Prostate gland (tissue), 2 donors: Measurements from ENCODE around the gene AKAP13.

Source experiments
- CTCF ChIP-seq, 4 experiments: fragments of 200-600 bp in 2 of 4; fragments of 450-650 bp in 2 of 4; sonication (generic) in 2 of 4; IDR thresholded peaks; 1 replicate in 3 of 4; 2 replicates in 1 of 4; pipeline ENCODE4 v1.5.1; 2016 to 2019; ENCODE audit warnings: antibody characterized with exemption in 4 of 4, mild to moderate bottlenecking in 2 of 4, moderate library complexity in 2 of 4
- POLR2A ChIP-seq: fragments of 450-650 bp; IDR thresholded peaks from one replicate; pipeline ENCODE4 v1.6.1; 2016; ENCODE audit warnings: antibody characterized with exemption, mild to moderate bottlenecking
- POLR2AphosphoS5 ChIP-seq: sonication (generic); formaldehyde crosslinking; IDR thresholded peaks from one replicate; pipeline ENCODE4 v1.6.1; 2017; ENCODE audit warnings: antibody characterized with exemption

DNA sequence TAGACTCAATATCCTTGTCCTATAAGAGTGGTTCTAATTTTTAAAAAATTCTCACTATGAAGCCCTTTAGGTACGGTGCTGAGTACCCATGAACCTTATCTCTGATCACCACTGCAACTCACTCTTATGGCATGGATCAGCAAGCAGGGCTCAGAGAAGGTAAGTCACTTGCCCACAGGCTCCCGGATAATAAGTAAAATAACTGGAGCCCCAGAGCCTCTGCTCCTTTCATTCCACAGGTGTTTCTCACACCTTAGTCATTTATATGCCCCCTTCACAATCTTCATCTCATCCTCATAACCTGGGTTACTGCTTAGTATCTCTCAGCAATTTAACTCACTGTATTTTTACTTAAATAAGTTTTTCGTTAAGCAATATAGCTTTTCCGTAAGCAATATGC lies 28.4 kb upstream of the AKAP13 start:
- TF ChIP-seq CTCF (IDR thresholded peaks at IDR 0.05) (no peak), POLR2A (no peak), POLR2AphosphoS5 (no peak)
